ENCODE measurements around the gene EFCAB6.

DNA sequence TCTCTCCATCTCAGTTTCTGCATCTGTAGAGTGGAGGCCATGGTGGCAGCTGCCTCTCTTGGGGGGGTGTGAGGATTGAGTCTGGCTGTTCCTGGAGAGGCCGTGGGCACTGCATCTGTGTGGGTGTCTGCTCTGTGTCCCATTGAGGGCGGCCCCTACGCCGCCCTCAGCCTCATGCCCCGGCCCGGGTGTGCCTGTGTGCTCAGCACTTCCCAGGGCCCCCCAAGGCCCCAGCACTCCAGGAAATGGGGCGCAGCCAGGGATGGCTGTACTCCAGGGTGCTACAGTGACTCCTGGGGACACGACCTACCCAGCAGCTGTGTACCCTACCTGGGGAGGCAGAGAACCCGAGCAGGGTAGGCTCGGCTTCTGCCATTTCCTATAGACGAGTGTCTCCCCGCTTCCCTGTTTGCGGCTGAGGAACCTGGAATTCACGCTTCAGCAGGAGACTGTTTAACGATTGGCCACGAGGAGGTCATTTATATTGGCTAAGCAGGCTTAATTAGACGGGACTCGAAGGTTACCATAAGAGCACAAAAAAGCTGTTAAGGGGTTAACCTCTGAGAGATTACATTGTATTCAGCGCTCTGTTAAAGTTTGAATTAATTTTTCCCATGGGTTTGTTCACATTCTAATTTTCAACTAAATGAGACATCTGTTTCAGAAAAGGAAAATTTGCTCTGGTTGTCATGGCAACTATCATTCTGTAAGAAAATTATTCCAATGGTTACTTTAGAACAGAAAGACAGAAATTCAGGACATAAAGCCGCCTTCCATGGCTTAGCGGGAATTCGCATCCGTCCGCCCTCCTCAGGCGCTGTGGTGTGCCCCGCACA is 323.9 kb downstream of the EFCAB6 start:
- TF ChIP-seq POLR2A (IDR thresholded peaks at IDR 0.05) (no peak), POLR2AphosphoS5 (IDR thresholded peaks at IDR 0.05) (no peak), EP300 (IDR thresholded peaks at IDR 0.05) (no peak)
- TF ChIP-seq, protein P1, sequence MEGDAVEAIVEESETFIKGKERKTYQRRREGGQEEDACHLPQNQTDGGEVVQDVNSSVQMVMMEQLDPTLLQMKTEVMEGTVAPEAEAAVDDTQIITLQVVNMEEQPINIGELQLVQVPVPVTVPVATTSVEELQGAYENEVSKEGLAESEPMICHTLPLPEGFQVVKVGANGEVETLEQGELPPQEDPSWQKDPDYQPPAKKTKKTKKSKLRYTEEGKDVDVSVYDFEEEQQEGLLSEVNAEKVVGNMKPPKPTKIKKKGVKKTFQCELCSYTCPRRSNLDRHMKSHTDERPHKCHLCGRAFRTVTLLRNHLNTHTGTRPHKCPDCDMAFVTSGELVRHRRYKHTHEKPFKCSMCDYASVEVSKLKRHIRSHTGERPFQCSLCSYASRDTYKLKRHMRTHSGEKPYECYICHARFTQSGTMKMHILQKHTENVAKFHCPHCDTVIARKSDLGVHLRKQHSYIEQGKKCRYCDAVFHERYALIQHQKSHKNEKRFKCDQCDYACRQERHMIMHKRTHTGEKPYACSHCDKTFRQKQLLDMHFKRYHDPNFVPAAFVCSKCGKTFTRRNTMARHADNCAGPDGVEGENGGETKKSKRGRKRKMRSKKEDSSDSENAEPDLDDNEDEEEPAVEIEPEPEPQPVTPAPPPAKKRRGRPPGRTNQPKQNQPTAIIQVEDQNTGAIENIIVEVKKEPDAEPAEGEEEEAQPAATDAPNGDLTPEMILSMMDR (IDR thresholded peaks at IDR 0.05): no peak
